Sigmoid colon (tissue), 7 donors: ENCODE measurements around the gene SCUBE1. TPM values are rescaled to one million over a fixed set of nuclear protein-coding genes. Genes with fewer than 3 reads are reported as not detected.

ENCODE experiments used
- DNase-seq: peaks from one replicate; pipeline ENCODE4 v3.0.0-alpha.2; 2019
- H3K27ac ChIP-seq, 4 donors: fragments of 200-600 bp; sonication (generic); one replicate each; pipeline ENCODE4 v1.5.1; 2016 to 2019; ENCODE audit warnings: mild to moderate bottlenecking in 1 of 4
- H3K27me3 ChIP-seq, 3 donors: fragments of 200-600 bp; sonication (generic); one replicate each; pipeline ENCODE4 v1.5.1; 2019; ENCODE audit warnings: mild to moderate bottlenecking in 1 of 3
- H3K36me3 ChIP-seq, 4 donors: fragments of 200-600 bp; sonication (generic); one replicate each; pipeline ENCODE4 v1.5.1; 2016 to 2019
- H3K4me1 ChIP-seq, 4 donors: fragments of 200-600 bp; sonication (generic); one replicate each; pipeline ENCODE4 v1.5.1; 2017 to 2019
- H3K4me3 ChIP-seq, 4 donors: fragments of 200-600 bp; sonication (generic); one replicate each; pipeline ENCODE4 v1.5.1; 2017 to 2019; ENCODE audit warnings: mild to moderate bottlenecking in 2 of 4, moderate library complexity in 1 of 4
- H3K9me3 ChIP-seq, 4 donors: fragments of 200-600 bp in 3 of 4; sonication (generic) in 3 of 4; one replicate each; pipeline versions ENCODE4 v1.5.1 to v1.6.1; 2013 to 2019
- EP300 ChIP-seq, 4 donors: sonication (generic); formaldehyde crosslinking; IDR thresholded peaks; one replicate each; pipeline ENCODE4 v1.6.1; 2017; ENCODE audit warnings: antibody characterized with exemption in 4 of 4
- POLR2A ChIP-seq, 2 donors: fragments of 450-650 bp; IDR thresholded peaks; one replicate each; pipeline ENCODE4 v1.6.1; 2016; ENCODE audit warnings: antibody characterized with exemption in 2 of 2, mild to moderate bottlenecking in 2 of 2, moderate library complexity in 2 of 2
- POLR2AphosphoS5 ChIP-seq, 4 donors: sonication (generic); formaldehyde crosslinking; IDR thresholded peaks; one replicate each; pipeline ENCODE4 v1.6.1; 2017; ENCODE audit warnings: antibody characterized with exemption in 4 of 4
- WGBS, 2 donors: extraction: QIAGEN DNeasy Blood & Tissue Kit; methylation state at CpG; one replicate each; pipeline ENCODE4 v1.1.7; 2013; 5-methylcytosine and 5-hydroxymethylcytosine counted together
- intact Hi-C: fragments of 100-400 bp; cut with DNase I; formaldehyde crosslinking; loops from one replicate; pipeline ENCODE4 v1.15.1; 2023
- polyA plus RNA-seq, 3 donors: library from polyadenylated mRNA; stranded (reverse); fragments of 200-250 nt; gene quantifications; one replicate each; pipeline ENCODE4 v1.2.3, GENCODE V29; 2013
- total RNA-seq, 4 donors: library from RNA; depleted of rRNA; stranded (reverse); fragments of >200 nt; gene quantifications; one replicate each; pipeline ENCODE4 v1.1.0, GENCODE V29; 2016
- TF ChIP-seq, protein P1 (sequence below), 4 experiments: fragments of 450-650 bp in 3 of 4; fragments of 200-600 bp in 1 of 4; IDR thresholded peaks; one replicate each; pipeline ENCODE4 v1.5.1; 2016 to 2019; ENCODE audit warnings: antibody characterized with exemption in 4 of 4, mild to moderate bottlenecking in 3 of 4, moderate library complexity in 2 of 4
- donor health status: healthy with polysubstance abuse.
- donor health status: Bipolar disorder and iron deficiency.
- donor health status: healthy.

The SCUBE1 gene
- total and polyA plus RNA-seq, 7 donors, result 0.23 to 1.1 (median 0.55) TPM

DNA sequence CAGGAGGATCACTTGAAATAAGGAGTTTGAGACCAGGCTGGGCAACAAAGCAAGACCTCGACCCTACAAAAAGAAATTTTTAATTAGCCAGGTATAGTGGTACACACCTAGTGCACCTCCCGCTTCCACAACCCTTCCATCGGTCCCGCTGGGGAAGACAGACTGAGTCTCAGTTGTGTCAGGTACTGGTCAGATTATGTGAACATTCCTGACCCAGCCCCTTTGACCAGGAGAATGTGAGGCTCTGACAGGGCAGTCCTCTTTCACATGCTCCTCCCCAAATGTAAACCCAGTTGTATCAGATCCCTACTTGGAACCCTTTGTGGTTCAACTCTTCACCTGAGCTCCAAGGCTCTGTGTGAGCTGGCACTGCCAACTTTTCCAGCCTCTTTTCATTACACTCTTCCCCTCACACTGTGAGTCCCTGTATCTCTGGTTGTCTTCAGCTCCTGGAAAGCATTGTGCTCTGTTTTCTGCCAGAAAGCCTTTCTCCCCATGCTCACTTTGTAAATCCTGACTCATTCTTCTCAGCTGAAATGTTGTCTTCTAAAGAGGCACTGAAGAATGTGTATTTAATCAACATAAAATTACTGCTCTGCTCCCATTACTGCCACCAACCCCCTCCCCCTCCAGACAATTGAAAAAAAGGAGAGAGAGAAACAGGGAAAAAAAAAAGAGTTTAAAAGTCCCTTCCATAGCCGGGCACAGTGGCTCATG lies 154.2 kb downstream of the SCUBE1 start:
- TF ChIP-seq POLR2A (IDR thresholded peaks at IDR 0.05) (no peak), EP300 (IDR thresholded peaks at IDR 0.05) (no peak), POLR2AphosphoS5 (IDR thresholded peaks at IDR 0.05) (no peak)
- TF ChIP-seq, protein P1, sequence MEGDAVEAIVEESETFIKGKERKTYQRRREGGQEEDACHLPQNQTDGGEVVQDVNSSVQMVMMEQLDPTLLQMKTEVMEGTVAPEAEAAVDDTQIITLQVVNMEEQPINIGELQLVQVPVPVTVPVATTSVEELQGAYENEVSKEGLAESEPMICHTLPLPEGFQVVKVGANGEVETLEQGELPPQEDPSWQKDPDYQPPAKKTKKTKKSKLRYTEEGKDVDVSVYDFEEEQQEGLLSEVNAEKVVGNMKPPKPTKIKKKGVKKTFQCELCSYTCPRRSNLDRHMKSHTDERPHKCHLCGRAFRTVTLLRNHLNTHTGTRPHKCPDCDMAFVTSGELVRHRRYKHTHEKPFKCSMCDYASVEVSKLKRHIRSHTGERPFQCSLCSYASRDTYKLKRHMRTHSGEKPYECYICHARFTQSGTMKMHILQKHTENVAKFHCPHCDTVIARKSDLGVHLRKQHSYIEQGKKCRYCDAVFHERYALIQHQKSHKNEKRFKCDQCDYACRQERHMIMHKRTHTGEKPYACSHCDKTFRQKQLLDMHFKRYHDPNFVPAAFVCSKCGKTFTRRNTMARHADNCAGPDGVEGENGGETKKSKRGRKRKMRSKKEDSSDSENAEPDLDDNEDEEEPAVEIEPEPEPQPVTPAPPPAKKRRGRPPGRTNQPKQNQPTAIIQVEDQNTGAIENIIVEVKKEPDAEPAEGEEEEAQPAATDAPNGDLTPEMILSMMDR (IDR thresholded peaks at IDR 0.05), result no peak
- H3K4me1 ChIP-seq, result peaks cover 0 to 23% (median 16%) of the 10 kb centered on the region in 4 donors
- no peak for DNase-seq
- no peaks in the 10 kb centered on the region for H3K36me3 ChIP-seq
- WGBS, 2 donors, result 89 to 92% methylated on average over 5 of the region's 5 CpGs
- no peak overlapping the region for H3K4me3 ChIP-seq
- no peaks in the 10 kb centered on the region for H3K27me3 ChIP-seq
- no peaks in the 10 kb centered on the region for H3K9me3 ChIP-seq
- H3K27ac ChIP-seq, result no peak overlapping the region
- intact Hi-C loops, result loop anchor here (5.0 kb wide), 1 partner anchor 542 kb away; the partner anchor contains the start of gene CYB5R3

GRCh38 chr22:43187171-43188099 lies 155.7 kb downstream of the SCUBE1 start:
- peak overlapping the region; percentile 84 to 93 (median 86) for H3K27ac ChIP-seq
- DNase-seq, result peak; percentile 97
- 1 to 5% methylated on average over 60 to 61 of the region's 86 CpGs for WGBS, 2 donors
- peaks cover 0 to 4% (median 0%) of the 10 kb centered on the region in 4 donors for H3K36me3 ChIP-seq
- peak in 1 of 2 donors; percentile 47 for TF ChIP-seq POLR2A (IDR thresholded peaks at IDR 0.05)
- peak; percentile 24 to 76 (median 64) for TF ChIP-seq POLR2AphosphoS5 (IDR thresholded peaks at IDR 0.05)
- TF ChIP-seq, protein P1 (IDR thresholded peaks at IDR 0.05), result peak in 2 of 4 experiments; percentile 25 to 67
- TF ChIP-seq EP300 (IDR thresholded peaks at IDR 0.05), result peak in 1 of 4 donors; percentile 51
- no peaks in the 10 kb centered on the region for H3K27me3 ChIP-seq
- H3K9me3 ChIP-seq, result no peaks in the 10 kb centered on the region
- H3K4me1 ChIP-seq, result peaks cover 0 to 23% (median 16%) of the 10 kb centered on the region in 4 donors
- H3K4me3 ChIP-seq, result peak overlapping the region; percentile 24 to 86 (median 76)
- intact Hi-C loops, result loop anchor here (2.0 to 5.0 kb wide), 2 partner anchors 35 to 540 kb away; partner anchors contain the start of gene CYB5R3

- Histone ChIP-seq H3K4me1 (peaks cover 0 to 23% (median 16%) of the 10 kb centered on the region in 4 donors), H3K27ac (peak within 1 kb of the TSS; percentile 84 to 93 (median 88)), H3K36me3 (peaks cover 0 to 9% (median 0%) of the 10 kb centered on the region in 4 donors), H3K27me3 (no peaks in the 10 kb centered on the region), H3K9me3 (no peaks in the 10 kb centered on the region), H3K4me3 (peak within 1 kb of the TSS; percentile 36 to 86 (median 76))
- DNase-seq, result peak; percentile 75
- no peak for TF ChIP-seq EP300 (IDR thresholded peaks at IDR 0.05)
- no peak for TF ChIP-seq POLR2A (IDR thresholded peaks at IDR 0.05)
- peak in 1 of 4 donors; percentile 10 for TF ChIP-seq POLR2AphosphoS5 (IDR thresholded peaks at IDR 0.05)
- TF ChIP-seq, protein P1 (IDR thresholded peaks at IDR 0.05), result no peak
- WGBS, 2 donors, result 1 to 2% methylated on average over 86 of the region's 87 CpGs
- intact Hi-C loops, result loop anchor here (2.0 to 5.0 kb wide), 2 partner anchors 34 to 539 kb away; partner anchors contain the start of gene CYB5R3
Measured at GRCh38 chr22:43186272-43187170, 156.7 kb downstream of the SCUBE1 start, which contains the start of gene TTLL12. TTLL12 (minus strand) TSS chr22:43187134; CDS start chr22:43187069, 65 bp downstream.

- intact Hi-C loops, result loop anchor here (2.0 to 5.0 kb wide), 2 partner anchors 33 to 539 kb away; partner anchors contain the start of gene CYB5R3
- Histone ChIP-seq H3K27ac (peak overlapping the region; percentile 82 to 93 (median 88)), H3K4me3 (peak overlapping the region; percentile 36 to 86 (median 76)), H3K9me3 (no peaks in the 10 kb centered on the region), H3K36me3 (peaks cover 0 to 15% (median 4%) of the 10 kb centered on the region in 4 donors), H3K4me1 (peaks cover 0 to 23% (median 16%) of the 10 kb centered on the region in 4 donors), H3K27me3 (no peaks in the 10 kb centered on the region)
- peak; percentile 82 for DNase-seq
- WGBS, 2 donors, result 7 to 40% methylated on average over 12 of the region's 12 CpGs
- TF ChIP-seq POLR2A (IDR thresholded peaks at IDR 0.05) (no peak), EP300 (IDR thresholded peaks at IDR 0.05) (no peak)
- TF ChIP-seq, protein P1 (IDR thresholded peaks at IDR 0.05), result no peak
Measured at GRCh38 chr22:43185860-43186261, 157.3 kb downstream of the SCUBE1 start.
